Activated naive CD4-positive, alpha-beta T cell treated with Interleukin-2 at 50 U/mL for 16 hours (primary cell): ENCODE measurements around the gene FMR1NB.

Source experiments
- DNase-seq: peaks from one replicate; pipeline ENCODE4 v3.0.0-alpha.2; 2020

The FMR1NB gene

GRCh38 chrX:147981038-147981752 is at the start of gene FMR1NB:
FMR1NB (plus strand) TSS chrX:147981337; CDS start chrX:147981403, 66 bp downstream.
- DNase-seq: no peak

- no peak for DNase-seq
Observed at GRCh38 chrX:147933815-147934214, 47.3 kb upstream of the FMR1NB start.

- no peak for DNase-seq
Observed at GRCh38 chrX:147935156-147935758, 45.9 kb upstream of the FMR1NB start.

GRCh38 chrX:147945286-147945685 is 35.9 kb upstream of the FMR1NB start:
- no peak for DNase-seq

GRCh38 chrX:147948531-147948930 is 32.6 kb upstream of the FMR1NB start:
- DNase-seq: no peak

- DNase-seq: no peak
Observed at GRCh38 chrX:147950352-147950751, 30.8 kb upstream of the FMR1NB start.

GRCh38 chrX:147953976-147954375 is 27.2 kb upstream of the FMR1NB start:
- DNase-seq: no peak

GRCh38 chrX:147957291-147957690 is 23.8 kb upstream of the FMR1NB start:
- no peak for DNase-seq

- DNase-seq: no peak
Observed at GRCh38 chrX:147958291-147958690, 22.8 kb upstream of the FMR1NB start.

- DNase-seq: no peak
Observed at GRCh38 chrX:147960722-147961121, 20.4 kb upstream of the FMR1NB start.

GRCh38 chrX:147962476-147962875 is 18.7 kb upstream of the FMR1NB start:
- DNase-seq: no peak

GRCh38 chrX:147978931-147979330 is 2.2 kb upstream of the FMR1NB start:
- DNase-seq: no peak

- DNase-seq: no peak
Observed at GRCh38 chrX:148020329-148020728, 39.2 kb downstream of the FMR1NB start.

GRCh38 chrX:148024425-148025148 is 43.5 kb downstream of the FMR1NB start:
- no peak for DNase-seq

GRCh38 chrX:148035380-148035779 is 54.2 kb downstream of the FMR1NB start:
- no peak for DNase-seq

GRCh38 chrX:148037020-148037419 is 55.9 kb downstream of the FMR1NB start:
- DNase-seq: no peak

GRCh38 chrX:148043271-148043855 is 62.2 kb downstream of the FMR1NB start:
- DNase-seq: no peak

GRCh38 chrX:148047200-148047599 is 66.1 kb downstream of the FMR1NB start:
- DNase-seq: no peak

GRCh38 chrX:148049441-148049840 is 68.3 kb downstream of the FMR1NB start:
- no peak for DNase-seq

GRCh38 chrX:148051973-148052372 is 70.8 kb downstream of the FMR1NB start:
- DNase-seq: no peak

- no peak for DNase-seq
Observed at GRCh38 chrX:148067285-148067684, 86.1 kb downstream of the FMR1NB start.

GRCh38 chrX:148069759-148070503 is 88.8 kb downstream of the FMR1NB start:
- DNase-seq: no peak

- no peak for DNase-seq
Observed at GRCh38 chrX:148070504-148070877, 89.4 kb downstream of the FMR1NB start.
